WTC11 (cell line): Measurements from ENCODE around the gene CLDN5. TPM values are rescaled to one million over a fixed set of nuclear protein-coding genes. Genes with fewer than 3 reads are reported as not detected.

Source experiments
- ATAC-seq: fragments of 200-7000 bp; cut with Tn5 transposase; 2 replicates; pipeline ENCODE4 v1.10.0; 2021; ENCODE audit warnings: mild to moderate bottlenecking, moderate library complexity
- CTCF ChIA-PET: fragments of 300-600 bp; sonication (Branson Sonifier 250); formaldehyde crosslinking; loops from one replicate; lab custom pipeline; 2021; ENCODE audit warnings: antibody characterized with exemption; lab: Charles Lee
- POLR2A ChIA-PET: fragments of 350-600 bp; sonication (Branson Sonifier 250); formaldehyde crosslinking; loops from one replicate; lab custom pipeline; 2021; ENCODE audit warnings: antibody characterized with exemption; lab: Charles Lee
- DNase-seq: peaks from one replicate; pipeline ENCODE4 v3.0.0; 2021; ENCODE audit warnings: low spot score
- H3K27ac Mint-ChIP-seq: 2 replicates; pipeline ENCODE4 v1.8.0; 2021; ENCODE audit warnings: mixed read lengths
- H3K27me3 Mint-ChIP-seq: 2 replicates; pipeline ENCODE4 v1.8.0; 2021; ENCODE audit warnings: low read depth, mild to moderate bottlenecking, moderate library complexity, mixed read lengths
- H3K36me3 Mint-ChIP-seq: 2 replicates; pipeline ENCODE4 v1.8.0; 2021; ENCODE audit warnings: mixed read lengths
- H3K4me1 Mint-ChIP-seq: 2 replicates; pipeline ENCODE4 v1.8.0; 2022; ENCODE audit warnings: mixed read lengths
- H3K4me3 Mint-ChIP-seq: 2 replicates; pipeline ENCODE4 v1.8.0; 2021; ENCODE audit warnings: mild to moderate bottlenecking, moderate library complexity, mixed read lengths
- H3K9me3 Mint-ChIP-seq: 2 replicates; pipeline ENCODE4 v1.8.0; 2021; ENCODE audit warnings: mixed read lengths
- CREM ChIP-seq: sonication (generic); formaldehyde crosslinking; IDR thresholded peaks from 2 replicates; pipeline ENCODE4 v1.8.1; 2022; ENCODE audit warnings: mild to moderate bottlenecking, missing genetic modification reagents, moderate library complexity
- GABPB1 ChIP-seq: sonication (generic); formaldehyde crosslinking; IDR thresholded peaks from 2 replicates; pipeline ENCODE4 v1.8.1; 2023; ENCODE audit warnings: mild to moderate bottlenecking, missing genetic modification reagents
- IRF2 ChIP-seq: sonication (generic); formaldehyde crosslinking; IDR thresholded peaks from 2 replicates; pipeline ENCODE4 v1.8.0; 2022; ENCODE audit warnings: low read depth, missing genetic modification reagents, borderline replicate concordance
- JUN ChIP-seq: sonication (generic); formaldehyde crosslinking; IDR thresholded peaks from 2 replicates; pipeline ENCODE4 v1.8.0; 2023; ENCODE audit warnings: mild to moderate bottlenecking, missing genetic modification reagents
- MXD4 ChIP-seq: fragments of 250-450 bp; sonication (Bioruptor Pico); IDR thresholded peaks from 2 replicates; pipeline ENCODE4 v1.8.0; 2021; ENCODE audit warnings: mild to moderate bottlenecking, moderate library complexity, borderline replicate concordance
- NR1H2 ChIP-seq: sonication (generic); formaldehyde crosslinking; IDR thresholded peaks from 2 replicates; pipeline ENCODE4 v1.9.0; 2021; ENCODE audit warnings: mild to moderate bottlenecking, moderate library complexity, missing genetic modification reagents
- NR3C1 ChIP-seq: sonication (generic); formaldehyde crosslinking; conservative IDR thresholded peaks from 2 replicates; pipeline ENCODE4 v1.8.1; 2023; ENCODE audit warnings: low read depth, mild to moderate bottlenecking, missing genetic modification reagents
- OVOL2 ChIP-seq: fragments of 250-450 bp; sonication (Bioruptor Pico); IDR thresholded peaks from 2 replicates; pipeline ENCODE4 v1.9.0; 2021; ENCODE audit warnings: mild to moderate bottlenecking, borderline replicate concordance
- SMAD4 ChIP-seq: sonication (generic); formaldehyde crosslinking; IDR thresholded peaks from 2 replicates; pipeline ENCODE4 v1.8.0; 2022; ENCODE audit warnings: mild to moderate bottlenecking, missing genetic modification reagents
- SOX15 ChIP-seq: fragments of 250-450 bp; sonication (Bioruptor Pico); IDR thresholded peaks from 2 replicates; pipeline ENCODE4 v1.9.0; 2021; ENCODE audit warnings: mild to moderate bottlenecking
- TCF7 ChIP-seq: sonication (generic); formaldehyde crosslinking; IDR thresholded peaks from 2 replicates; pipeline ENCODE4 v1.8.0; 2022; ENCODE audit warnings: mild to moderate bottlenecking, low read depth, missing genetic modification reagents, moderate library complexity
- ZNF138 ChIP-seq: sonication (generic); formaldehyde crosslinking; conservative IDR thresholded peaks from 2 replicates; pipeline ENCODE4 v1.8.1; 2022; ENCODE audit warnings: mild to moderate bottlenecking, moderate library complexity, missing genetic modification reagents
- ZNF263 ChIP-seq: sonication (generic); formaldehyde crosslinking; IDR thresholded peaks from 2 replicates; pipeline ENCODE4 v1.8.1; 2022; ENCODE audit warnings: low read depth, mild to moderate bottlenecking, moderate library complexity, missing genetic modification reagents
- ZNF423 ChIP-seq: fragments of 250-450 bp; sonication (Bioruptor Pico); IDR thresholded peaks from 2 replicates; pipeline ENCODE4 v2.1.2; 2022; ENCODE audit warnings: mild to moderate bottlenecking, moderate library complexity
- total RNA-seq: library from RNA; stranded (reverse); gene quantifications from 3 replicates; pipeline ENCODE4 v1.2.3, GENCODE V29; 2021
- TF ChIP-seq, protein P1 (sequence below): fragments of 200-600 bp; IDR thresholded peaks from 2 replicates; pipeline ENCODE4 v1.8.0; 2022; ENCODE audit warnings: antibody characterized with exemption
- TF ChIP-seq, protein P2 (sequence below): sonication (generic); formaldehyde crosslinking; IDR thresholded peaks from 2 replicates; pipeline ENCODE4 v1.8.1; 2022; ENCODE audit warnings: low read depth, mild to moderate bottlenecking, moderate library complexity, missing genetic modification reagents, borderline replicate concordance
- TF ChIP-seq, protein P3 (sequence below): fragments of 250-450 bp; sonication (Bioruptor Pico); IDR thresholded peaks from 2 replicates; pipeline ENCODE4 v1.9.0; 2021; ENCODE audit warnings: mild to moderate bottlenecking

The CLDN5 gene
- total RNA-seq, 1 experiment from 2014 or later, result 1.0 TPM

DNA sequence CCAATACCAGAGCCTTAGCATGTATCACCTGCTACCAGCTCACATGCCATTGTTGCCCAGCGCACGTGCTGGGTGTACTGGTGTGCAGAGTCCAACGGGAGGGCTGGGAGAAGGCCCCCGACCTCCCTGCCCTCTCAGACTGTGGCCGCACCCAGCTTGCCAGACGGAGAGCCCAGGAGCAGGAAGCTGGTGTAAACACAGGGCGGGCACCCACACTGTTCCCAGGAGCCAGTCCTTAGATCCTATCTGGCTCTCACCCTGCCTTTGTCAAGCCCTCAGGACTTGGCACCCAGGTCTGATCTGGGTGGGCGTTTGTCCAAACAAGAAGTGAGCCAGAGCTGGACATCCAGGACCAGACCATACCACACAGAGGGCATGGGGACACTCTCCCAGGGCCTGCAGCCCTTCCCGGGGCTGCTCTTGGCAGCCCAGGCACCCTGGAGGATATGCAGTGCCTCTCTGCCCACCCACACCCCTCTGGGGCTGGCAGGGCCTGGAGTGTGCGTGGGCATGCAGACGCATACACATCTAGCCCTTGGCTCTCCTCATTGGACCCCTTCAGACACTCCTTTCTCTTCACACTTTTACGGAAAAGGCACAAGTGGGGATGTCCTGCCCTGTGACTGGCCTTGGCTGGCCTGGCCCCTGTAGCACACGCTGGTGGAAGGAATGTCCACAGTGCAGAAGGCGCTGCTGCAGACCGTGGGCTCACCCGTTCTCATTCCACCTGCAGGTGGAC is 19.9 kb upstream of the CLDN5 start:
- Mint-ChIP-seq H3K36me3 (no peaks in the 10 kb centered on the region), H3K27ac (peak overlapping the region; percentile 70; the same call in 1 of the 2 replicates), H3K4me1 (no peaks in the 10 kb centered on the region), H3K4me3 (no peak overlapping the region)
- TF ChIP-seq GABPB1 (peak; percentile 19; the same call in 1 of the 2 replicates), SOX15 (no peak)
- TF ChIP-seq, all 79 proteins: peak for 1
- CTCF ChIA-PET, result interaction anchor here (1.4 kb wide), 1 partner anchor 10 kb away, joined by 4 read pairs; no protein-coding TSS in a partner anchor
- no peaks in the 10 kb centered on the region for H3K9me3 Mint-ChIP-seq
- H3K27me3 Mint-ChIP-seq, result no peaks in the 10 kb centered on the region
- no peak for DNase-seq
- ATAC-seq, result no peak
- POLR2A ChIA-PET, result no interaction called here

DNA sequence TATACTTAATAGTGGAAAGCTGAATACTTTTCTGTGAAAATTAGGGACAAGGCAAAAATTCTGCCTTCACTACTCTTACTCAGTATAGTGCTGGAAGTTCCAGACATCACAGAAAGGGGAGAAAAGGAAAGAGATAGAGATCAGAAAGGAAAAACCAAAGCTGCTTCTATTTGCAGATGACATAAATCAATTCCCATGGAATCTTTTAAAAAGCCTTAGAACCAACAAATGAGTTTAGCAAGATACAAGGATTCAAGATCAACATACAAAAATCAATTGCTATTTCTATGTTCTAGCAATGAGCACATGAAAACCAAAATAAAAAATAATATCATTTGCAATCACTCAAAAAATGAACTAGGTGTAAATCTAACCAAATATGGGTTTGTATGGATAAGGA is 16.2 kb upstream of the CLDN5 start:
- ATAC-seq (no peak), DNase-seq (no peak)
- H3K27me3 Mint-ChIP-seq, result no peaks in the 10 kb centered on the region; the same call in 1 of the 2 replicates
- no peak for TF ChIP-seq NR3C1 (CRISPR knock-in tag)
- no peak for TF ChIP-seq ZNF423 (CRISPR knock-in tag)
- no peak for TF ChIP-seq NR1H2 (CRISPR knock-in tag)
- TF ChIP-seq ZNF138 (CRISPR knock-in tag), result no peak
- TF ChIP-seq IRF2, result no peak
- TF ChIP-seq, protein P1, sequence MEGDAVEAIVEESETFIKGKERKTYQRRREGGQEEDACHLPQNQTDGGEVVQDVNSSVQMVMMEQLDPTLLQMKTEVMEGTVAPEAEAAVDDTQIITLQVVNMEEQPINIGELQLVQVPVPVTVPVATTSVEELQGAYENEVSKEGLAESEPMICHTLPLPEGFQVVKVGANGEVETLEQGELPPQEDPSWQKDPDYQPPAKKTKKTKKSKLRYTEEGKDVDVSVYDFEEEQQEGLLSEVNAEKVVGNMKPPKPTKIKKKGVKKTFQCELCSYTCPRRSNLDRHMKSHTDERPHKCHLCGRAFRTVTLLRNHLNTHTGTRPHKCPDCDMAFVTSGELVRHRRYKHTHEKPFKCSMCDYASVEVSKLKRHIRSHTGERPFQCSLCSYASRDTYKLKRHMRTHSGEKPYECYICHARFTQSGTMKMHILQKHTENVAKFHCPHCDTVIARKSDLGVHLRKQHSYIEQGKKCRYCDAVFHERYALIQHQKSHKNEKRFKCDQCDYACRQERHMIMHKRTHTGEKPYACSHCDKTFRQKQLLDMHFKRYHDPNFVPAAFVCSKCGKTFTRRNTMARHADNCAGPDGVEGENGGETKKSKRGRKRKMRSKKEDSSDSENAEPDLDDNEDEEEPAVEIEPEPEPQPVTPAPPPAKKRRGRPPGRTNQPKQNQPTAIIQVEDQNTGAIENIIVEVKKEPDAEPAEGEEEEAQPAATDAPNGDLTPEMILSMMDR, result no peak
- TF ChIP-seq, protein P2, sequence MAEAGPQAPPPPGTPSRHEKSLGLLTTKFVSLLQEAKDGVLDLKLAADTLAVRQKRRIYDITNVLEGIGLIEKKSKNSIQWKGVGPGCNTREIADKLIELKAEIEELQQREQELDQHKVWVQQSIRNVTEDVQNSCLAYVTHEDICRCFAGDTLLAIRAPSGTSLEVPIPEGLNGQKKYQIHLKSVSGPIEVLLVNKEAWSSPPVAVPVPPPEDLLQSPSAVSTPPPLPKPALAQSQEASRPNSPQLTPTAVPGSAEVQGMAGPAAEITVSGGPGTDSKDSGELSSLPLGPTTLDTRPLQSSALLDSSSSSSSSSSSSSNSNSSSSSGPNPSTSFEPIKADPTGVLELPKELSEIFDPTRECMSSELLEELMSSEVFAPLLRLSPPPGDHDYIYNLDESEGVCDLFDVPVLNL (CRISPR knock-in tag), result no peak
- no peak for TF ChIP-seq OVOL2 (CRISPR knock-in tag)
- TF ChIP-seq, protein P3, sequence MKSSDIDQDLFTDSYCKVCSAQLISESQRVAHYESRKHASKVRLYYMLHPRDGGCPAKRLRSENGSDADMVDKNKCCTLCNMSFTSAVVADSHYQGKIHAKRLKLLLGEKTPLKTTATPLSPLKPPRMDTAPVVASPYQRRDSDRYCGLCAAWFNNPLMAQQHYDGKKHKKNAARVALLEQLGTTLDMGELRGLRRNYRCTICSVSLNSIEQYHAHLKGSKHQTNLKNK (CRISPR knock-in tag), result no peak
- TF ChIP-seq JUN (CRISPR knock-in tag), result no peak
- TF ChIP-seq TCF7, result no peak
- TF ChIP-seq ZNF263, result no peak
- no peaks in the 10 kb centered on the region; the same call in 1 of the 2 replicates for H3K4me1 Mint-ChIP-seq
- no peaks in the 10 kb centered on the region for H3K9me3 Mint-ChIP-seq
- ChIA-PET POLR2A (no interaction called here), CTCF (interaction anchor here (1.0 to 1.1 kb wide), 2 partner anchors 66 to 89 kb away, joined by 3 read pairs; no protein-coding TSS in a partner anchor)
- no peaks in the 10 kb centered on the region for H3K36me3 Mint-ChIP-seq
- H3K4me3 Mint-ChIP-seq, result no peak overlapping the region
- no peak overlapping the region for H3K27ac Mint-ChIP-seq

DNA sequence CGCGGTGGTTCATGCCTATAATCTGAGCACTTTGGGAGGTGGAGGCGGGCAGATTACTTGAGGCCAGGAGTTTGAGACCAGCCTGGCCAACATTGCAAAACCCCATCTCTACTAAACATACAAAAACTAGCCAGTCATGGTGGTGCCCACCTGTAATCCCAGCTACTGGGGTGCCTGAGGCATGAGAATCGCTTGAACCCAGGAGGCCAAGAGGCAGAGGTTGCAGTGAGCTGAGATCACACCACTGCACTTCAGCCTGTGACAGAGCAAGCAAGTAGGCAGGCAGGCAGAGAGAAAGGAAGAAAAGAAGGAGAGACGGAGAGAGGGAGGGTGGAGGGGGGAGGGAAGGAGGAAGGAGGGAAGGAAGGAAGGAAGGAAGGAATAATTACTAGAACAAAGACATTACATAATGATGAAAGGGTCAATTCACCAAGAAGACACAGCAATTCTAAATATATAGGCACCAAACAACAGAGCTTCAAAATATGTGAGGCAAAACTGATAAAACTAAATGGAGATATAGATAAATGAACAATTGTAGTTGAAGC is 13.8 kb upstream of the CLDN5 start:
- ATAC-seq, result no peak
- no peak for TF ChIP-seq OVOL2 (CRISPR knock-in tag)
- TF ChIP-seq MXD4 (CRISPR knock-in tag), result no peak
- TF ChIP-seq SOX15, result no peak
- no peak for TF ChIP-seq CREM (CRISPR knock-in tag)
- TF ChIP-seq ZNF138 (CRISPR knock-in tag), result no peak
- TF ChIP-seq SMAD4 (CRISPR knock-in tag), result no peak
- no peaks in the 10 kb centered on the region; the same call in 1 of the 2 replicates for H3K27me3 Mint-ChIP-seq
- no peak overlapping the region for H3K27ac Mint-ChIP-seq
- ChIA-PET CTCF (interaction anchor here (1.5 to 1.9 kb wide), 2 partner anchors 94 to 103 kb away, joined by 3 to 4 read pairs; no protein-coding TSS in a partner anchor), POLR2A (interaction anchor here (0.7 kb wide), 1 partner anchor 60 kb away, joined by 6 read pairs; no protein-coding TSS in a partner anchor)
- DNase-seq, result no peak
- no peaks in the 10 kb centered on the region; the same call in 1 of the 2 replicates for H3K4me1 Mint-ChIP-seq
- H3K9me3 Mint-ChIP-seq, result no peaks in the 10 kb centered on the region
- no peak overlapping the region for H3K4me3 Mint-ChIP-seq
- H3K36me3 Mint-ChIP-seq, result no peaks in the 10 kb centered on the region
